NCI-H1092 treated with DMSO at 0.1 percent for 48 hours (cell line): ENCODE results near the gene F8.
A peak's percentile ranks its signal among the peaks of the same experiment; 100 is the strongest.
"Not testable (repeated sequence)": the region's sequence is repeated elsewhere in the genome, so short reads cannot be mapped to it uniquely, and the experiment has no call there.

Experiments
- DNase-seq: peaks from one replicate; lab custom pipeline; 2025; lab: John Stamatoyannopoulos, UW

F8 gene

DNA sequence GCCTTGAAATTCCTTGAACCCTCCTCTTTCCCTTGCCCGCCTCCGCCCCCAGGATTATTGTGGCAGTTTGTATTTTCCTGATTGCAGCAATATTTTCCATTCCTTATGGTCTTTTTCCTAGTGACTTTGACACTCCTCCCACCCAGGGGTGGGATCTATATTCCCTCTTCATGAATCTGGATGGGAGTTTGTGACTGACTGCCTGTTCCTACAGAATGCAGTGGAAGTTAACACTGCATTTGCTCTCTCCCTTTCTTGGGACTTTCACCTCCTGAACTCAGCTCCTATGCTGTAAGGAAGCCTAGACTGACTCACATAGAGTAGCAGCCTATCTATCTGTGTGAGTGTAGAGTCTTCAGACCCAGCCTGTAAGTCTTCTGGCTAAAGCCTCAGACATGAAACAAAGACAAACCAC lies 6.4 kb upstream of the F8 start:
- no peak for DNase-seq

DNA sequence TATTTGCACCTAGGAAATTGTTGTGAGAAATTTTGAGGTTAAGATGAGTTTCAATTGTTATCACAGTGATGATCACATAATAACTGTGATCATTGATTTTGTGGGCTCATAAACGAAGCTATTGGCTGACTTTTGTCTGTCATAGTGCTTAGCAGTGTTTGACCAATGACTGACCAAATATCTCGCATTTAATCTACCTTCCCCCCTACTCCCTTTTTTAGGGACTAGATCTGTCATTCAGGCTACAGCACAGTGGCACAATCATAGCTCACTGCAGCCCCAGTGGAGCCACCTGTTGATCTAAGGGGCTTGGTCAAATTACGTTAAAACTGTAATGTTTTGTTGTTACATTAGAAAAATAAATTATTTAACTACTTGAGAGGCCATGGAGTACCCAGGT lies 5.6 kb upstream of the F8 start:
- DNase-seq, result peak; percentile 50

DNA sequence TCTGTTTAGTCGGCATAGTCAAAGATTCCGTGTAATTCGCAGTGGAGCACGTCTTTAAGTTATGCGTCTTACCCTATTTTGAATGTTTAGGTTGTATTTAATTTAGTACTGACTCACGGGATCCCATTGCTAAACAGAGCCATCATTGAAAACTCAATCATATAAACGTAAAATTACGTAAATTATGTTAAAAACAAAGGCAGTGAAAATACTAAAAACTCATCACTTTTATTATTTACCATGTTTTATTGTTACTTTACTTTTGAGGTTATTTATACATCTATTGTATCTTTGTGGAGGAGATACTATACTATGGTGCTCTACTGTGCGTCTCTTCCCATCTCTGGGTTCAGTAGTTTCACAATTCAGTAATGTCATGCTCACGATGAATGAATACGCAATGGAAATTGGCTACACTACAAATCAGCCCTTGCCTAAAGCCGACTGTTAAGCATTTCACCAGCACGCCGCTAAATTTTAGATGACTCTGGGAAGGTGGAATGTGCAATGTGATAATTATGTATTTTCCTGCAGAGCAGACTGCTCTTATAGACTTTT lies 5.1 kb upstream of the F8 start:
- peak; percentile 57 for DNase-seq

DNA sequence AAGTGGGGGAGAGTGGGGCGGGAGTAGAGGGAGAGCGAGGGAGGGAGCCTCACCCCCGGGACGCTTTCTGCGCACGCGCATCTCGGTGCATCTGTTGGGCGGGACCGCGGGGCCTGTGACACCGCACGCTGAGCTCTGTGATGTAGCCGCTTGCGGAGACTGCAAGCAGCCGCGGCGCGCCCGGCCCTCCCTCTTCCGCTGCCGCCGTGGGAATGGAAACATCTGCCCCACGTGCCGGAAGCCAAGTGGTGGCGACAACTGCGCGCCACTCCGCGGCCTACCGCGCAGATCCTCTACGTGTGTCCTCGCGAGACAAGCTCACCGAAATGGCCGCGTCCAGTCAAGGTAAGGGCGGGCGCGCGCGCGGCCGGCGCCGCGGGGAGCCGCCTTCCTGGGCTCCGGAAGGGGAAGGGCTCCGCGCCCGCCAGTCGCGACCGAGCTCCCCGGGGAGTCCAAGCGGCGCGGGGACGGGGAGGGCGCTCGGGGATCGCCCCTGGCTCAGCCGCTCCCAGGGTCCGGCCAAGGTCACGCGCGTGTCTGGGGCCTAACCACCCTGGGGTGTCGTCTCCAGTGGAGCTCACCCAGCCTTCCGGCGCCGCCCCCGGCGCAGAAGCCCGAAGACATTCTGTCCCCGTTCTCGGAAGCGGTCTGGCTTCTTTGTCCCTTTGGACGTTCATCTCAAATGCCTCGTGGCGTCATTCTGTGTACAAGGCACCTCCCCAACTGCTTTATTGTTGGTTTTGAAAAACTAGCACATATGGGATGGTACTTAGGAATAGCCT lies 4.4 kb upstream of the F8 start, which contains the start of gene FUNDC2:
FUNDC2 (plus strand) TSS at position 118 of the 782 bp plus-strand sequence; CDS start at position 213, 95 bp downstream.
- DNase-seq, result peak; percentile 95

DNA sequence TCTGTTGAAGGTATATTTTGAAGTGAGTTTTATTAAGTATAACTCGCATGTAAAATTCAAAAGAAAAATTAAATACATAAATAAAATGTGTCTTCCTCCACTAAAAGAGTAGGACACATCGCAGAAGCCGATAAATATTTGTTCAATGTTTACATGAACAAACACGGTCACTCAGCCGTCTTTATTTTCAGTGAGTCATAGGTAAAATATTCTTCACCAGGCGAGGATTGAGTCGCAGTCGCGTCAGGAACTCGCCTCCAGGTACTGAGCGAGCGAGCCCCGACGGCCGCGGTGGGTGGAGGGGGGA lies 3.9 kb upstream of the F8 start:
- no peak for DNase-seq

DNA sequence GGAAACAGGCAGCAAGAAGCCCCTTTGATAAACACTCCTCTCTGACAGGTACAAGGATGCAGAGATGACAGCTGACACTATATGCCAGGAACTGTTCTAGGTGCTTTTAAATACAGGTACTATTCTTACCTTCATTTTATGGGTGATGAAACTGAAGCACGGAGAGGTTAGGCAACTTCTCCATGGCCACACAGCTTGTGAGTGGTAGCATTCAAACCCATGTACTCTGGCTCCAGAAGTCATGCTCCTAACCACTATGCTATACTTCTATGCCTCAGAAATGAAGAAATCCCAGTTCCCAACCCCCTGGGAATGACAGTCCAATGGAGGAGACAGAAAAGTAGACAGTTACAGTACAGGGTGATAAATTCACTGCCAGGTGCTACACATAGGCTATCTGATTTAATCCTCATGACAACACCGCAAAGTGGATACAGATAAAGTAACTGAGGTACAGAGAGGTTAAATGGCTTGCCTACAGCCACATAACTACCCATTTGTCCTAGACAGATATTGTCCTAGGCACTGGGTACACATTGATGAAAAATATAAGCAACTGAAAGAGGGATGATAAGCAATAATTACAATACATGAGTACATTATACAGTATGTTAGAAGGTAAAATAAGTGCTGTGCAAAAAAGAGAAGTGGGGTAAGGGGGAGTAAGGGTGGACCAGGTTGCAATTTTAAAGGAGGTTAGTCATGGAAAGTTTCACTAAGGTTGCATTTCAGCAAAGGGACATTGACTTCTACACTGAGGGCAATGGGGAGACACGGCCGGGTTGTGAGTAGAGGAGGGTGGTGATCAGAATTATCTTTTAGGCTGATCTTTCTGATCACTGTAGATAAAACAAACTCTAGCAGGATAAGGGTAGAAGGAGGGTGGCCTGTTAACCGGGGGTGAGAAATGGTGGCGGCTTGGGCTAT lies 1.6 kb upstream of the F8 start:
- no peak for DNase-seq

DNA sequence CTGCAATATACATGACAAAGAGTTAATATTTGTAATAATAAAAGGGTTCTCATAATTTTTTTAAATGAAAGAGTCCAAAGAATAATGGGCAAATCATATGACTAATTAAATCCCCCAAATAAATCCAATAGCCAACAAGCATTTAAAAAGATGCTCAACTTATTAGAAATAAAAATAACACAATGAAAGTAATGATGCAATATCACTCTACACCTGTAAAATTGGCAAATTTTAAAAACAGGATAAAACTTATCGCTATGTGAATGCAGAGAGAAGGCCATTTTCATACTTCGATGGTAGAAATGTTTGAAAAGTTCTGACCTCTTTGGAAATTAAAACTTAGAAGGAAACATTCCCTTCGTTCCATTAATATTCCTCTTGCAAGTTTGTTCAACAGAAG lies 1.9 kb downstream of the F8 start:
- DNase-seq, result no peak

DNA sequence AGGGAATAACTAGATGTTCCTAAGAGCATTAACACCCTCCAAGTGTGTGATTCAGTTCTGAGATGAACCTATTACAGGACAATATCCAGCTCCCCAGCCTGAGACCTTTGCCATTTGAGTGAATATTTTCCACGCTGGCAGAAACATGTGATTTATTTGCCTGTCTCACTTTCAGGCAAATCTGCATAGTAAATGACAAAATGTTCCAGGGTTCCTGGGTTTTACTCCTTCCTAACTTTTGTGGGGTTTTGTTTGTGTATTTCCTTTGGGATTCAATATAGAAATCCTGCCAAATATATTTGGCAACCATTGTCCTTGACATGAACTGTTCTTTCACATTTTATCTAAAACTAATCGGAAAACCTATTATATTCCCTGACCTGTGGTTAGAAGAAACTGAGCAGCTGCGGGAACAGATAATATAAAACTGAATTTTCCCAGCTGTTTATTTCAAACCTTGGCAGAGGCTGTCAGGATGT lies 12.5 kb downstream of the F8 start:
- DNase-seq, result no peak

DNA sequence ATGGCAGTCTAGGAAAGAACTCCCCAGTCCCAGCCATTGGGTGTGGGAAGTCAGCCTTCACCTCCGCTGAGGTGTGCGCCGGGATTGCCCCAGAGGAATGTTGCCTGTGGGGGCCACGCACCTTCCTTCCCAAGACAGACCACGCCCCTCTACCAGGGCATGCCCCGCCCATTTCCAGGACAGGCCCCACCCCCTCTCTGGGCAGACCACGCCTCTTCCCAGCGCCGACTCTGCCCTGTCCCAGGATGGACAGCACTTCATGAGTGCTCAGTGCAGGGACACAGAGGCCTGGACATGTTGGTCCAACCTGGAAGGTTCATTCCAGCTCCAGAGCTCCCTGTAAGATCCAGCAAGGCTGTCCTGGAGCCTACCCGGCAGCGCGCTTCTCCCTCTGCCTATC lies 13.9 kb downstream of the F8 start:
- DNase-seq, result not testable (repeated sequence)

DNA sequence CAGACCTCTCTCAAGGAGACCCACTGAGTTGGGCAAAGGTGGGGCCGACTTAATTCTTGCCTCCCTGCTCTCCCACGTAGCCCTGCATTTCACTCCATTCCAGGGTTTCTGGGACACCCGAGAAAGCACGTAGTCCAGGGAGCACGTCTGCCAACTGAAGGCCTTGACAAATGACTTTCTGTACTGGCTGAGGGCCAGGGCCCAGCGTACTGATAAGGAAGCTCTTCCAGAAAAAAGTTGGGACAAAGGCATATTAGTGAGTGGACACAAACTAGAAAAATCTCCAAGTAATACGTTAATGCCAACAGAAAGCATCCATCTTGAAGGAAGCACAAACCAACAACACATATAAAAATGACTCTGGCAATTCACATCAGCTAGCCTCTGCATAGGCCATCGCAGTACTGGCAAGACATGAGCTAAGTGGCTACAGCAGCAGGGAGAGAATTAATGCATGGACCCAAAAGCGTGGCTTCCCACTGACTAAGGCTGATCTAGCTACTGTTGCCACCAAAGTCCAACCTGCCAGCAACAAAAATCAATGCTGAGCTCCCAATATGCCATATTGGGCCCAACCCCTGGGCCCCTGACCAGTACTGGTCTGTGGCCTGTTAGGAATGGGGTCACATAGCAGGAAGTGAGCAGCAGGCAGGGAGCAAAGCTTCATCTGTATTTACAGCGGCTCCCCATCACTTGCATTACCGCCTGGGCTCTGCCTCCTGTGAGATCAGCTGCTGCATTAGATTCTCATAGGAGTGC lies 15.4 kb downstream of the F8 start:
- DNase-seq, result not testable (repeated sequence)

DNA sequence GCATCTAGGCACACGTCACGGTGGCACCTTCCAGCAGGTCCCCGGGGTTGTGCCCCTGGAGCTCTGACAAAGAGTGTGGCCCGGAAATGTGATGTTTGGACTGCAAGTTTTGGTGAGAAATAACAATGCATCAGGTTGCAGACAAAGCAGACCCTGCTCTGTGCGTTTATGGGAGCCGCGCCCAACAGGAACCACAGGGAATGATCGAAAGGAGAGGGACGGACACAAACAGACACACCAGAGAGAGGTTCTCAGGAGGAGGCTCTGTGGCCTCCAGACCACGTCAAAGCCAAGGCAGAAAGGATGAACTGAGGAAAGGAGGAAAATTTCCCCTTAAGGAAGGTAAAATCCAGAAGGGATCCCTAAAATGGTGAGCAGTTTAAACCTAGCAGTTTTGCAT lies 16.1 kb downstream of the F8 start:
- not testable (repeated sequence) for DNase-seq

DNA sequence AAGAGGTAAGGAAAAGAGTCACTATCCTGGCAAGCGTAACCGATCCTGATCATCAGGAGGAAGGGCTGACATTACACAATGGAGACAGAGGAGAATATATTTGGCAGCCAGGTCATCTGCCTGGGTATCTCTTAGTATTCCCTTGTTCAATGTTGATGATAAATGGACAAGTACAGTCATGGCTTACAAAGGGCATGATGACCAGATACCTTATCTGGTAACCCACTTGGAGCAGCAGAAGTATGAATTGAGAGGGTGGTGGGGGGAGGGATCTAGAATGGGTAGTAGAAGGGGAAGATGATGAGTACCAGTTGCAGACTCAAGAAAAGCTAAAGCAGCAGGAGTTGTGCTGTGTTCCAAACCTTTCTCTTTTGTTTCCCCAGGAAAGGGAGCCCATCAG lies 17.3 kb downstream of the F8 start:
- no peak for DNase-seq

DNA sequence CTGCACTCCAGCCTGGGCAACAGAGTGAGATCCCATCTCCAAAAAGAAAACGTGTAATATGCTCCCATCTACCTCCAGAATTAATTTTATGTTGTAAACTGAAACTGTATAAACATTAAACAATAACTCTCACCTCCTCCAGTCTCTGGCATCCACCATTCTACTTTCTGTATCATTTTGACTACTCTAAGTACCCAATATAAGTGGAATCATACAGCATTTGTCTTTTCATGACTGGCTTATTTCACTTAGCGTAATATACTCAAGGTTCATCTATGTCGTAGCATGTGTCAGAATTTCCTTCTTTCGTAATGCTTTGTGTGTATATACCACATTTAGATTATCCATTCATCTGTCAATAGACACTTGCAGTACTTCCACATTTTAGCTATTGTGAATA lies 20.6 kb downstream of the F8 start:
- DNase-seq, result no peak

DNA sequence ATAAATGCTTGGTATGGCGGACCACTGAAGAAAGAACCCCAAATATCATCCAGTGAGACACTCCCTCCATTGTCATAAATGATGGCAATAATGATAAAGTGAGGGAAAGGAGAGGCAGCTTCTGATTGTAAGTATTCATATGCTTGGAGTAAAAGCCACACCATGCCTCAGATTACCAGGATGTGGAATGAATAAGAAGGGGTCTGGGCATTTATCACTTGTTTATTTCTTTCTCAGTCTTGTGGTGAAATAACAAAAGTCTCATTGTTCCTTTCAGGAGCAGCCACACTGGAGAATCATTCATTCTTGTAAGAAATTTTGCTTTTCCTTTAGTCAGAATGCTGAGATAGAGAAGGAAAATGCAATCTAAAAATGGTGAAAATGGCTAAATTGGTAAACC lies 21.7 kb downstream of the F8 start:
- no peak for DNase-seq

DNA sequence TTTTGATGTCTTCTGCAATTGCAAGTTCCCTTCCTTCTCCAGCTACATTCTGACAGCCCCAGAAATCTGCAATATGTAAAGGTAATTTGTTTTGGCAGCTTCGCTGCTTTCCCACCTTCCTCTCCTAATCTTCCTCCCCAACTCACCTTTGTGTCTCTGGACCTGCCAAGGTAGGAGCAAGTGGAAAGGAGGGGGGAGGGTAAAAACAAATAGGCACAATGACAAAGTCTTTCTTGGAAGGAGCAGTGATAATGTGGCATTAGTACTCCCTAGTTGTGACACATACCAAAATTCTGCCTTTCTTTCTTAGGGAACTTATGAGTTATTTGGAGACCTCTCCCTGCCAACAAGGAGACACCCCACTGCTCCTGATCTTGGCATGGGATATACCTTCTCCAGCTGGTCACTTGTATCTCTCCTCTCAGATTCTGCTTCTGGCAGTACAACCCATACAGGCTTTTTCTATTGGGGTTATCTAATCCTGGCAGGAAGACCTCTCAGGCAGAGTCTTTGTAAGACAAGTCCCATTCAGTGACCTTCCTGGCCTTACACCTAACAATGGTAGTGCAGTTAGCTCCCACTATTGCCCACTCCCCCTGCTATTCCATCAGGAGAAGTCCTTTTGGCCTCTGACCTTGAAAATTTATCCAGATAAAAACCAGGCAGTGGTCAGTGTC lies 24.2 kb downstream of the F8 start:
- no peak for DNase-seq

DNA sequence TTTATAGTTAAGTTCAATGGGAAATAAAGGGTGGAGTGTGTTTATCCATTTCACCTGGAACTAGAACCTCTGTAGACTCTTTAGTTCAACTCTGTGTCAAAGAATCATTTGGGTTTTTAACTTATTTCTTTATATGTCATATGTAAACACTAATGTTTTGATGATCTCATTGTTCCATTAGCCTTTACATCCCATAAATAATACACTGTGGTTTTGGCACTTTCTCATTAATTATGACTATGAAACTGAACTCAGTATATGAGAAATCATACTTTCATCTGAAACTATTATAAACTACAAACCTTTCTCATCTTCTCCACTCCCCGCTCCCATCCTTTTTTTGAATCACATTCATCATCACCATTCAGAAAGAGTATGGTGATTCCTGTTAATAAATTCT lies 31.0 kb downstream of the F8 start:
- DNase-seq, result no peak

DNA sequence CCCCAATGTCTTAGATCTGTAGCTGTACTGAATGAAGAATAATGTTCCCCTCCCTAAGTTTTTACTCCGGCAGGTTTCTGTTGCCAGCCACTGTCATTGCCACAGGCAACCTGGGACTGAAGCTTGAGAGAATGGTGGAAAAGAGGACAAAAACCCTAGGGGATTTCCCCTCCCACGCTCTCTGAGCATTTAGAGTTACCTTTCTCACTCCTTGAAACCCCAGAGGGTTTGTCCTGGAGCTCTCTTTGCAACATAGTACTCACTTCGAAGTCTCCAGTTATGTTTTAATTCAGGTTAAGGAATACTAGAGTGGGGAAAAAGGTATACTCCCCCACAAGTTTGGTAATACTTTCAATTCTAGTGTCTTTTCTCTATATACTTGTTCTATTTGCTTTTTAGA lies 31.5 kb downstream of the F8 start:
- DNase-seq, result no peak

DNA sequence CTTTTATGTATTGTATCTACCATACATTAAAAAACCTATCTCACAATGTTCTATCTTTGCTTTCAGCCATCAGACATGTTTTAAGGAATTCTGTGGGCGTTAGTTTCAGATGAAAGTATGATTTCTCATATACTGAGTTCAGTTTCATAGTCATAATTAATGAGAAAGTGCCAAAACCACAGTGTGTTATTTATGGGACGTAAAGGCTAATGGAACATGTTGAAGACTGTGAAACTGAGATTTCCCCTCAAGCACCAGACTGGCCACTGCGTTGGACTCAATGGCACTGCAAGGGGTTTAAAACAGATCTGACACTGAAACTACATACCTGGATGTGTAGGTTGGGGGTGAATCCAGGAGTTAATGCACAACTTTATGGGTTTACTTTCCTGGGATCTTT lies 32.0 kb downstream of the F8 start:
- DNase-seq, result no peak

DNA sequence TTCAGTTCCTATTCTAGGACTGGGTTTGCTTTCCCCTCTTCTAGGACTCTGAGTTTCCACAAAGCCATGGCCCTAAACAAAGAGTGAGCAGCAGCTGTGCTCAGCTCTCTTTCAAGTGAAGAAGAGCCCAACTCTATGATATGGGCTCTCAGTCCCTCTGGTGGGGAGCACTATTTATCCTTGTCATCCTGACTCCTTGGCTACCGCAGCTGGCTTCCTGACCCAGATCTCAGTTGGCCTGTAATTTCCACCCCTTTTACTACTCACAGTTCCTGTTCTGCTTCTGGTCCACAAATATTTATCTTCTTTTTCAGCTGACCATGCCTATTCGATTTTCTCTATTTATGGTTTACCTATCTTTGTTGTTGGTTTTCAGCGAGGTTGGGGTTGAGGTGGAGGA lies 33.8 kb downstream of the F8 start:
- DNase-seq, result no peak

DNA sequence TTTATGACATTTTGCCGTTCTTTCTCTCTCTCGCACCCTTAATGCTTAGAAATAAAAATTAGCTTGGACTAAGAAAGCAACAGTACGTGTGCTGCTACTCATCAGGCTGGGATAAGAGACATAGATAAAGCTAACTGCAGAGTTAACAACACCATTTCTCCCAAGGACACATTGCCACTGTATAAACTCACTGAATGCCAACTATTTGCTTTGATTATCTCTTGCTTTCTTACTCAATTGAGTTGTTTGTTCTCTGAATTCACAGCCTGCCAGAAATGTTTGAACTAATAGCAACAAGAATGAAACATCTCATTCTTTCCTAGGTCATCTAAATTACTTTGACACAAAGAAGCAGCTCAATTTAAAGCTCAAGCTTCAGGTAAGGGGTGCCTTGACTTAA lies 34.6 kb downstream of the F8 start:
- DNase-seq, result no peak

DNA sequence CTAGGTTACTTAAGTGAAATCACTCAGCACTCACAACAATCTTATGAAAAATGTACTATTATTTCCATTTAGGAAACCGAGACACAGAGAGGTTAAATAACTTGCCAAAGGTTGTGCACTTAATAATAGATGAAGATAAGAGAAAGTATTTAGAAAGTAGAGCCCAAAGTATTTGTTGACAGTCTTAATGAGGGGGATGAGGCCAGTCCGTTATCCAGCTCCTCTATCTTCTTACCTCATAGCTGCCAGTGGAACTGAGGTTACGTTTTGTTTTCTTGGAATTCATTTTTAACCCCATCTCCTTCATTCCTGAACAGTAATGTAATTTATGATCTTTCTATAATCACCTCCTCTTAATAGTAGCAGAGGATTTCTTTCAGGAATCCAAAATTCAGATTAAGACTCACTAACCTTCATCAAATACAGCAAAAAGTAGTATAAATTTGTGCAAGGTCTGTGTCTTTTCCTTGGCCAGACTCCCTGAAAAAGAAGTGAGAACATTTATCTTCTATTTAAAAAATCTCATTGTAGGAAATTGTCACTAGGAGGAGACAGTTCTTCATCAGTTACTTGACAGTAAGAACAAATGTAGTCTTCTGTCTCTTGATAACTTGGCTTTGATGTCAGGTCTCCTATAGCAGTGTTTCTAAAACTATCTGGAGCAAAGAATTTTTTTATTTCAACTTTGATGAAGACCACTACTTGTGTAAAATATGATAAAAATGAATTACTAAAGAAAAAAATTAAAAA lies 35.5 kb downstream of the F8 start:
- no peak for DNase-seq
